Right forelimb (tissue), 1 donor: ENCODE results near the gene TMEM130.

Source experiments
- DNase-seq: peaks from one replicate; pipeline ENCODE4 v3.0.0-alpha.2; 2018

TMEM130 gene

DNA sequence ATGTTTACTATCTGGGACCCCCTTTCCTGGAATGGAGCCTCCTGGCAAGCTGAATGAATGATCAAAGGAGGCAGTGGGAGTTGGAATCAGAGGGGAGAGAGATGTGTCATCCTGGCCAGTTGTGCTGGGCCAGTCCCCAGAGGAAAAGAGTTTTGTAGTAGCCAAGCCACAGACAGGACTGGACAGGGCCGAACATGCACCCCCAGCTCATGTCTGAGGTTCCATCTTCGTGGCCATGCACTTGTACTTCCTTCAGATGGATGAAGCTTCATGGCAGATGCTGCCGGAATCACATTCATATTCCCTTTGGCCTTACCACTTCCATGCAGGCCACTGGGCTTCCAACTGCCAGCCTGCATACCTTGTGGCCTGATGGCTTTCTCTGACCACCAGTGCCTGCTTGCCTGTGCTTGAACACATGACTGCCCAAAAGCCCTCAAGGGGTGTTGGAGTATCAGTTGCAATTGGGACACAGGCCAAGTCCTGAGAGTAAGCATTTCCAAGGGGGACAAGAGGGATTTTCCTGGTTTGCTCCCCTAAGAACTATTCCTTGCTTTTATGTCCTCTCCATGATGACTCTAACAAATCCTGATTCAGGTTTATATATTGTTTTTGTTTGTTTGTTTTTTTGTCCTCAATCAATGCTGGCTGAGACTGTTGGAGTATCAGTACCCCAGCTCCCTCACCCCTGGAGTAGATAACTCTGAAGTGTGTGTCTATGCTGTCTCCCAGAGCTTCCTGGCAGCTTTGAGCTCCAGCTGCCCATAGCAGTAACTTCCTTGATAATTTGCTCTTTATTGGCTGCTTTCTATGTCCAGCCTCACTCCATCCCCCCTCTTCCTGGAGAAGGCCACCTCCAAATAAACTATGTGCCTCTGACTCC, 63.6 kb downstream of the TMEM130 start:
- DNase-seq: no peak

GRCh38 chr7:98802781-98803110, 67.1 kb downstream of the TMEM130 start:
- no peak for DNase-seq

DNA sequence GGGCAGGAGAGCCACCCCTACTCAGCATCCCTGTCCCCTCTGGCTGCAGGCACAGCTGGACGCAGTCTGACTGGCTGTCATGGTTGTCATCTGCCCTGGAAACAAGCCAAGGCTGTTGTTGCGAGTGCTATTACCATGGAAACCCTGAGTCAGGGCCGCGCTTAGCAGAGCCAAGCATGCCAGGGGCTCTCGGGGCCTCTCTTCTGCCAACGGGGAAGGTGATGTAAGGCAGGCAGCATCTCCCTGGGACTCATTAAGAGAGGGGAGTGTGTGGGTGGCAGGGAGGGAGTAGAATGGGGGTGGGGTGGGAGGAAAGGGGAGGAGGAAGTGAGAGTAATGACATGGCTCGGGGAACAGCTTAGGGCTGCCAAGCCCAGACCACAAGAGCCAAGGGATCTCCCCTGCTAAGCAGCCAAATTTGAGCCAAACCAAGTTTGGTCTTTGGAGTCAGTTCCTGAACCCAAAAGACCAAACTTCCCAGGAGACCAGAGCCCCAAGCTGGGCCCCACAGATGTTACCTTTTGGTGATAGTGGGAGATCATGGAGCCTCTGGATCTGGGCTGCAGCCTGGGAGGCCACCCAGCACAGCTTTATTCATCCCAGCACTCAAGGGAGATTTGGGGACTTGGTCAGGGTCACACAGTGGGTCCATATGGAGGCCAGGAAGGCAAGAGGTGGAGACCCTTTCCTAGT, 67.6 kb downstream of the TMEM130 start:
- no peak for DNase-seq

- no peak for DNase-seq
Measured at GRCh38 chr7:98800996-98801395, 68.8 kb downstream of the TMEM130 start.

DNA sequence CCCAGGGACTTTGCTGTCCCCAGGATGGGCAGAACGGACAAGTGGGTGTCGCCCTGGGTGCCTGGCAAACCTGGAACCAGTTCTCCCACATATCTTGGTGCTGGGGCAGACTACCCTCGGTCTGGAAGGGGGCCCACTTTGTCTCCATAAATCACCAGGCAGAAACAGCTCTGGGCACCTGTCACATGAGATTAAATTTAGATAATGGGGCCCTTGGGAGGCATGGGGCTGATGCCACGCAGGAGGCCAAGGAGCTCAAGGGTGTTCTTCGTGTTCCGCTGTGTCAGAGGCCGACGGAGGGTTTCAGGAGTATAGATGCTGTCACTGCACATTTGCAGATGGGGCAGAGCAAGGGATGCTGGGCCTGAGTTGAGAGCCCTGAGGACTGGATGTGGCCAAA, 72.7 kb downstream of the TMEM130 start:
- DNase-seq: no peak
